H9 (cell line): ENCODE measurements around the gene MIER2. TPM values are rescaled to one million over a fixed set of nuclear protein-coding genes. Genes with fewer than 3 reads are reported as not detected.

ENCODE experiments used
- DNase-seq: peaks from one replicate; pipeline ENCODE4 v3.0.0-alpha.2; 2017
- H2AFZ ChIP-seq: one replicate; pipeline ENCODE4 v1.6.1; 2013; ENCODE audit warnings: mild to moderate bottlenecking, low read length, control low read depth, moderate library complexity
- H2AK5ac ChIP-seq: 2 replicates; pipeline ENCODE4 v1.6.1; 2013; ENCODE audit warnings: low read length, control low read depth, mixed read lengths; ENCODE audit not compliant: insufficient read length
- H2BK120ac ChIP-seq: one replicate; pipeline ENCODE4 v1.6.1; 2013; ENCODE audit warnings: low read depth, mild to moderate bottlenecking, low read length, control low read depth, inconsistent platforms; ENCODE audit not compliant: poor library complexity, severe bottlenecking
- H2BK12ac ChIP-seq: 2 replicates; pipeline ENCODE4 v1.6.1; 2013; ENCODE audit warnings: low read length, control low read depth, mixed read lengths, low read depth; ENCODE audit not compliant: insufficient read length
- H2BK15ac ChIP-seq: 2 replicates; pipeline ENCODE4 v1.6.1; 2013; ENCODE audit warnings: low read depth, low read length, control low read depth
- H2BK20ac ChIP-seq: one replicate; pipeline ENCODE4 v1.6.1; 2013; ENCODE audit warnings: low read depth, mild to moderate bottlenecking, low read length, control low read depth, inconsistent platforms; ENCODE audit not compliant: poor library complexity, severe bottlenecking
- H2BK5ac ChIP-seq: 2 replicates; pipeline ENCODE4 v1.6.1; 2013; ENCODE audit warnings: low read length, control low read depth, mixed read lengths; ENCODE audit not compliant: insufficient read length
- H3K14ac ChIP-seq: 2 replicates; pipeline ENCODE4 v1.6.1; 2013; ENCODE audit warnings: low read length, control low read depth; ENCODE audit not compliant: insufficient read depth
- H3K18ac ChIP-seq: 2 replicates; pipeline ENCODE4 v1.6.1; 2013; ENCODE audit warnings: low read depth, mild to moderate bottlenecking, mixed read lengths, low read length, control low read depth; ENCODE audit not compliant: insufficient read length
- H3K23ac ChIP-seq: 2 replicates; pipeline ENCODE4 v1.6.1; 2013; ENCODE audit warnings: low read length, control low read depth, mixed read lengths, low read depth; ENCODE audit not compliant: insufficient read length
- H3K23me2 ChIP-seq: 2 replicates; pipeline ENCODE4 v1.6.1; 2013; ENCODE audit warnings: low read depth, mild to moderate bottlenecking, mixed read lengths, low read length, control low read depth; ENCODE audit not compliant: insufficient read length, poor library complexity, severe bottlenecking
- H3K27ac ChIP-seq: 2 replicates; pipeline ENCODE4 v1.5.1; 2013; ENCODE audit warnings: low read length, control low read depth, mixed read lengths, low read depth; ENCODE audit not compliant: insufficient read length
- H3K27me3 ChIP-seq: 2 replicates; pipeline ENCODE4 v1.6.1; 2013; ENCODE audit warnings: low read length, control low read depth, inconsistent platforms; ENCODE audit not compliant: insufficient read depth
- H3K4ac ChIP-seq: 2 replicates; pipeline ENCODE4 v1.6.1; 2013; ENCODE audit warnings: low read depth, mild to moderate bottlenecking, control low read depth, inconsistent platforms, low read length, moderate library complexity
- H3K4me1 ChIP-seq: 2 replicates; pipeline ENCODE4 v1.6.1; 2013; ENCODE audit warnings: low read length, control low read depth, inconsistent platforms; ENCODE audit not compliant: insufficient read depth
- H3K4me2 ChIP-seq: 2 replicates; pipeline ENCODE4 v1.6.1; 2013; ENCODE audit warnings: low read length, control low read depth, mixed read lengths; ENCODE audit not compliant: insufficient read length, insufficient read depth
- H3K56ac ChIP-seq: 2 replicates; pipeline ENCODE4 v1.6.1; 2013; ENCODE audit warnings: low read depth, mild to moderate bottlenecking, mixed read lengths, low read length, control low read depth; ENCODE audit not compliant: insufficient read length
- H3K79me1 ChIP-seq: 2 replicates; pipeline ENCODE4 v1.6.1; 2013; ENCODE audit warnings: low read depth, mild to moderate bottlenecking, moderate library complexity, low read length, control low read depth, inconsistent platforms; ENCODE audit not compliant: insufficient read depth, poor library complexity, severe bottlenecking
- H3K79me2 ChIP-seq: 2 replicates; pipeline ENCODE4 v1.6.1; 2013; ENCODE audit warnings: low read length, control low read depth, inconsistent platforms; ENCODE audit not compliant: insufficient read depth
- H3K9ac ChIP-seq: 2 replicates; pipeline ENCODE4 v1.6.1; 2013; ENCODE audit warnings: low read length, control low read depth, mixed read lengths; ENCODE audit not compliant: insufficient read length; ENCODE audit errors: extremely low read depth
- H3K9me3 ChIP-seq: one replicate; pipeline ENCODE4 v1.6.1; 2013; ENCODE audit warnings: low read depth, low read length, inconsistent platforms; ENCODE audit not compliant: control insufficient read depth
- H3T11ph ChIP-seq: one replicate; pipeline ENCODE4 v1.6.1; 2013; ENCODE audit warnings: mild to moderate bottlenecking, low read length, control low read depth, inconsistent platforms
- H4K20me1 ChIP-seq: one replicate; pipeline ENCODE4 v1.6.1; 2013; ENCODE audit not compliant: control insufficient read depth, insufficient read length, insufficient read depth
- H4K5ac ChIP-seq: 2 replicates; pipeline ENCODE4 v1.6.1; 2013; ENCODE audit warnings: low read depth, mild to moderate bottlenecking, mixed read lengths, low read length, control low read depth; ENCODE audit not compliant: insufficient read length
- H4K8ac ChIP-seq: replicated peaks from 2 replicates; pipeline ENCODE4 v1.6.1; 2013; ENCODE audit warnings: low read length, control low read depth, mixed read lengths, low read depth; ENCODE audit not compliant: insufficient read length
- H4K91ac ChIP-seq: 2 replicates; pipeline ENCODE4 v1.6.1; 2013; ENCODE audit warnings: low read depth, mild to moderate bottlenecking, moderate library complexity, mixed read lengths, low read length, control low read depth; ENCODE audit not compliant: insufficient read length
- H3K27ac Mint-ChIP-seq, 3 experiments: 2 replicates in 2 of 3; 3 replicates in 1 of 3; pipeline ENCODE4 v1.8.0; 2020 to 2021; ENCODE audit warnings: mixed read lengths in 3 of 3, mild to moderate bottlenecking in 1 of 3, moderate library complexity in 1 of 3
- H3K27me3 Mint-ChIP-seq: 2 replicates; pipeline ENCODE4 v1.8.0; 2021; ENCODE audit warnings: low read depth, mild to moderate bottlenecking, moderate library complexity, mixed read lengths
- H3K36me3 Mint-ChIP-seq, 3 experiments: 2 replicates in 2 of 3; 3 replicates in 1 of 3; pipeline ENCODE4 v1.8.0; 2020 to 2021; ENCODE audit warnings: low read depth in 3 of 3, mixed read lengths in 3 of 3; ENCODE audit not compliant: insufficient read depth in 1 of 3
- H3K4me1 Mint-ChIP-seq, 2 experiments: 2 replicates each; pipeline ENCODE4 v1.8.0; 2020; ENCODE audit warnings: mixed read lengths in 2 of 2
- H3K4me3 Mint-ChIP-seq, 2 experiments: 2 replicates in 1 of 2; 3 replicates in 1 of 2; pipeline ENCODE4 v1.8.0; 2020 to 2021; ENCODE audit warnings: mild to moderate bottlenecking in 2 of 2, mixed read lengths in 2 of 2, moderate library complexity in 1 of 2
- H3K9me3 Mint-ChIP-seq, 2 experiments: 2 replicates in 1 of 2; 3 replicates in 1 of 2; pipeline ENCODE4 v1.8.0; 2020; ENCODE audit warnings: mild to moderate bottlenecking in 2 of 2, mixed read lengths in 2 of 2, moderate library complexity in 1 of 2
- CTCF ChIP-seq: fragments of 200-600 bp; sonication (generic); conservative IDR thresholded peaks from 3 replicates; pipeline ENCODE4 v1.8.0; 2021; ENCODE audit warnings: antibody characterized with exemption, mild to moderate bottlenecking
- whole genome bisulfite sequencing: extraction: QIAGEN DNeasy Blood & Tissue Kit; methylation state at CpG from one replicate; pipeline ENCODE4 v1.1.7; 2013; ENCODE audit warnings: missing lambda C conversion rate, low lambda C conversion rate, mixed read lengths; ENCODE audit not compliant: insufficient read length; ENCODE audit errors: extremely low coverage; 5-methylcytosine and 5-hydroxymethylcytosine counted together
- total RNA-seq: library from RNA; stranded (reverse); gene quantifications from 2 replicates; pipeline ENCODE4 v1.2.1, GENCODE V29; 2021

Gene MIER2
- total RNA-seq, 1 experiment from 2014 or later: 60.5 TPM

- Histone ChIP-seq H2AFZ (no peak overlapping the region), H3K79me2 (peaks cover 12% of the 10 kb centered on the region; the same call in 1 of the 2 replicates), H3K18ac (no peak overlapping the region), H3K56ac (no peak overlapping the region), H2BK15ac (no peak overlapping the region), H3K4ac (no peak overlapping the region), H2BK20ac (no peak overlapping the region), H3K4me2 (no peak overlapping the region), H3K4me1 (no peaks in the 10 kb centered on the region), H2BK12ac (no peak overlapping the region), H2AK5ac (no peak overlapping the region), H3K27me3 (no peaks in the 10 kb centered on the region), H2BK120ac (no peak overlapping the region), H4K20me1 (no peaks in the 10 kb centered on the region), H3K23ac (no peak overlapping the region), H2BK5ac (no peak overlapping the region), H3K14ac (no peak overlapping the region), H4K5ac (no peak overlapping the region), H3K9me3 (no peaks in the 10 kb centered on the region), H4K8ac (no peak overlapping the region), H3K79me1 (peaks cover 8% of the 10 kb centered on the region), H3K9ac (no peak overlapping the region), H3K27ac (no peak overlapping the region), H3T11ph (no peak overlapping the region), H3K23me2 (no peaks in the 10 kb centered on the region), H4K91ac (no peak overlapping the region)
- H3K27ac Mint-ChIP-seq: no peak overlapping the region
- H3K36me3 Mint-ChIP-seq: peaks cover 60 to 77% (median 69%) of the 10 kb centered on the region in 3 experiments
- TF ChIP-seq CTCF: no peak
- no peak overlapping the region; a peak in 1 of 5 replicates for H3K4me3 Mint-ChIP-seq
- WGBS: no CpG with 5 or more reads among the region's 8 CpGs
- H3K4me1 Mint-ChIP-seq: no peaks in the 10 kb centered on the region
- DNase-seq: no peak
- H3K9me3 Mint-ChIP-seq: peaks cover 6 to 10% of the 10 kb centered on the region in 2 experiments; a peak in 4 of 5 replicates
- H3K27me3 Mint-ChIP-seq: no peaks in the 10 kb centered on the region
These were observed 14.1 kb downstream of the MIER2 start for GRCh38 chr19:330503-330902.
